GM12872 (cell line): ENCODE measurements around the gene MSRB1.

ENCODE experiments used
- CTCF ChIP-seq: IDR thresholded peaks from 3 replicates; pipeline ENCODE4 v1.5.1; 2011; ENCODE audit warnings: low read depth, mild to moderate bottlenecking, low read length, moderate library complexity; ENCODE audit not compliant: insufficient read depth

MSRB1 gene

GRCh38 chr16:1903845-1904840 is 38.9 kb downstream of the MSRB1 start:
- TF ChIP-seq CTCF = no peak

GRCh38 chr16:1903220-1903574 is 39.8 kb downstream of the MSRB1 start:
- TF ChIP-seq CTCF = no peak

GRCh38 chr16:1902547-1903219 is 40.3 kb downstream of the MSRB1 start:
- no peak for TF ChIP-seq CTCF

- TF ChIP-seq CTCF = no peak
These were observed 42.6 kb downstream of the MSRB1 start for GRCh38 chr16:1900452-1900774.

GRCh38 chr16:1899641-1900451 is 43.2 kb downstream of the MSRB1 start:
- TF ChIP-seq CTCF = no peak

GRCh38 chr16:1895949-1896675 is 46.9 kb downstream of the MSRB1 start:
- no peak for TF ChIP-seq CTCF
